GM19328 (cell line): ENCODE results near the gene SPG11.
"Not testable (repeated sequence)": the region's sequence is repeated elsewhere in the genome, so short reads cannot be mapped to it uniquely, and the experiment has no call there.

ENCODE experiments used
- ATAC-seq: cut with Tn5 transposase; IDR thresholded peaks from one replicate; pipeline ENCODE4 v1.9.1; 2021; ENCODE audit warnings: mild to moderate bottlenecking, moderate library complexity; ENCODE audit not compliant: unreplicated experiment

Gene SPG11

DNA sequence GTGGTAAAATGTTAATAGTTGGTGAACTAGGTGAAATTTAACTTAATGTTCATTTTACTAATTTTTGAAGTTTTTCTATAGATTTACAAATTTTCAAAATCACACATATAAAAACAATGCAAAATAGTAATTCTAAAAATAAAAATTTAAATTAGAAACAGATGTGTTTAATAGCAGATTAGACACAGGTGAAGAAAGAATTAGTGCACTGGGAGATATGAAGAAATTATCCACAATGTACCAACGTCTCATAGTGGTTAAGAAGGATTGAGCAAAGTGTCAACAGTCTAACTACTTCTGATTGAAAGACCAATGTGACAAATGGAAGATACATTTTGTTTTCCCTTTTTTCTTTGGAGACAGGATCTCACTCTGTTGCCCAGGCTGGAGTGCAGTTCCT lies 26.5 kb downstream of the SPG11 start:
- no peak for ATAC-seq

DNA sequence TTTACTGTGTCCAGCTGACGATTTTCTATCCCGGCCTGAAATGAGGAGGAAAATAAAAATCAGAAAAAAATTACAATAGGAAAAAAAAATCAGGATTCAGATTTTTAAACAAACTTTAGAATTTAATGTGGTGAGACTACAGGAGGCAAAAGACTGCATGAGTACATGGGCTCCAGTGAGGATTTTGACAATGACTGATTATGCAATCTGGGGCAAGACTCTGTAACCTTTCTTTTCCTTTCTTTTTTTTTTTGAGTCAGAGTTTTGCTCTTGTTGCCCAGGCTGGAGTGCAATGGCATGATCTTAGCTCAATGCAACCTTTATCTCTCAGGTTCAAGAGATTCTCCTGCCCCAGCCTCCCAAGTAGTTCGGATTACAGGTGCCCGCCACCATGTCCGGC lies 29.9 kb downstream of the SPG11 start:
- no peak for ATAC-seq

DNA sequence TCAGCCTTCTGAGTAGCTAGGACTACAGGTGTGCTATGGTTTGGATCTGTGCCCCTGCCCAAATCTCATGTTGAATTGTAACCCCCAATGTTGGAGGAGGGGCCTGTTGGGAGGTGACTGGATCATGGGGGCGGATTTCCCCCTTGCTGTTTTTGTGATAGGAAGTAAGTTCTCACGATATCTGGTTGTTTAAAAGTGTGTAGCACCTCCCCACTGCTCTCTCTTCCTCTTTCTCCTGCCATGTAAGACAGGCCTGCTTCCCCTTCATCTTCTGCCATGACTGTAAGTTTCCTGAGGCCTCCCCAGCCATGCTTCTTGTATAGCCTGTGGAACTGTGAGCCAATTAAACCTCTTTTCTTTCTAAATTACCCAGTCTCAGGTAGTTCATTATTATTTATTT lies 38.2 kb downstream of the SPG11 start:
- ATAC-seq = not testable (repeated sequence)

DNA sequence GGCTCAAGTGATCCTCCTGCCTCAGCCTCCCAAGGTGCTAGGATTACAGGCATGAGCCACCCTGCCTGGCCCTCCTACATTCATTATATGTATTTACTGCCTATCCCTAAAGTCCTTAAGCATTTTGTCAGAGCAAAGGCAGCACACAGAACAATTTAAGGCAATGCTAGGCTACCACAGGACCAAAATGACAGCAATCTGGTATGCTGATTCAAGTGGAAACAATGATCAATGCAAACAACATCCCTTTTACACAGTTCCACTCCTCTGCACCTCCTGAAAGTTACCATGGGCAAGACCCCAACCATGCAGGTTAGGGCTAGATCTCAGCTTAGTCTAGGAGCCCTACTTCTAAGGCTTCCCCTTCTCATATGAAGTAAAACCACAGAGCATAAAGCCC lies 40.3 kb downstream of the SPG11 start:
- no peak for ATAC-seq

DNA sequence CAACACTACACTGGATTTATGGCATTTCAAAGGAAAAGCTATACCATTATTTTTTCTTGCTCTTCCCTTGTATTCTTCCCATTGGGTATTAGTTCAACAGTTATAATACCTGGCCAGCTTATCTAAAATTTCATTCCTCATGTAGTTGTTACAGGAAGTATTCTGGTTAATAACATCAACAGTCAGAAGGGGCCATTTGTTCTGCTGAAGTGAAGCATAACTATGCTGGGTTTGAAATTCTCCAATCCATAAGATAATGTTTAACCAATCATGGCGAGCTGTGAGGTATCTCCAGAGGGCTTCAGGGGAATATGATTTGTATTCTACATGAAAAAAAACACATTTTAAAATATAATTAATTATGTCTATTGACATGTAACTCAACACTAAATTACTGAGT lies 43.4 kb downstream of the SPG11 start:
- no peak for ATAC-seq

DNA sequence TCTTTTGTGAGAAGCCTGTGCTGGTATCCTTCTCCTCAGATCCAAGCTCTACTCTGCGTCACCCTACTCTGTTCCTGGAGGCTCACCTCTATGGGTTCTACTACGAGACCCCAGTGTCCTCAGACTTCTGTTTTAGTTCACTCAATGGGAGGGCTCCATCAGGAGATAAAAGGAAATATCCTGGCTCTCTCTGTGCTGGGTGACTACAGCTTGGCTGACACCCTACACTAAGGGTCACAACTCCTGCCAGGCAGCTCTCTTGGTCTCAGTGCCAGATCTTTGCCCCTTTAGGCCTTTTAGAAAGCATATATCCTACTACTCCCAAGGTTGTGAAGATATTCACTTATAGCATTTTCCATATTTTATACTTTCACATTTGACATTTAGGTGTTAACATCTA lies 46.5 kb downstream of the SPG11 start:
- ATAC-seq = no peak

DNA sequence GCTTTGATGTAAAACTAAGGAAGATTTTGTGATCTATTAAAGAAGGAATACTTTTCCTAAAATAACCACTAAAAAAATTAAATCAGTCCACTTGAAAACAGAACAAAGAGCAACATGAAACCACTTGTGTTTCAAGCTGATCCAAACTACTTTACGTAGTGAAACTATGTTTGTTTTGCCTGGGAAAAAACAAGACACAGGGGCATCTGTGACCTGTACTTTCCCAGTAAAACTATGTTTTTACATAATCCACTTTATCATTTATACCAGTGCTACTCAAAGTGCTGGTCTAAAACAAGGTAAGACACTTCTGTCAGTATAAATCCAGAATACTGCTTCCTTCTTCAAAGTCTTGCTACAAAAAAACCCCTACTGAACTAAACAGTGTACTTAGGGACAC lies 56.7 kb downstream of the SPG11 start:
- ATAC-seq = no peak

DNA sequence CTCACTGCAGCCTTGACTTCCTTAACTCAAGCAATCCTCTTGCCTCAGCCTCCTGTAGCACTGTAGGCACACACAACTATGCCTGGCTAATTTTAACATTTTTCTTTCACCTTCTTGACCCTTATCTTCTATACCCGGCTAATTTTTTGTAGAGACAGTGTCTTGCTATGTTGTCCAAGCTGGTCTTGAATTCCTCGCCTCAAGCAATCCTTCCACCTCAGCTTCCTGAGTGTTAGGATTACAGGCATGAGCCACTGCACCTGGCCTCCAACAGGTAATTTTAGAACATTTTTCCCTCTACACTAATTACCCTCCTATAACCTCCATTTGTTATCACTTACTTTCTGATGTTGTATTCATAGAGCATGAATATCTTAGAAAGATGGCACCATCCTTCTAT lies 60.3 kb downstream of the SPG11 start:
- no peak for ATAC-seq

DNA sequence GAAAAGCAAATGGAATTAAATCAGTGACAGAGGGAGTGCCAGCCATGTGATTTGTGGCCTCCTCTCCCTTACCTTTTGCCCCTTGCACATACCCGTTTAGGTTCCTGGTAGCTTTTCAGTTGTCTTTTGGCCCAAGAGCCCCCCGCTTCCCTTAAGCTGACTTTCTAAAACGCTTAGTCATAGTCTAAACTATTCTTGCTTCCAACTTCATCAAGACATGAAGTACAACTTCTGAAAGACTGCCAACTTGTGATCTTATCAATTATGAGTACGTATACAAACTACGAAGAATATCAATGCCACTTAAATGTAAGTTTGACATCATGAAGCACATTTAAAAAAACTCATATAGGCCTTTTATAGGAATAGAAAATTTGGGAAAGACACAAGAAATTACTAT lies 64.6 kb downstream of the SPG11 start:
- no peak for ATAC-seq

DNA sequence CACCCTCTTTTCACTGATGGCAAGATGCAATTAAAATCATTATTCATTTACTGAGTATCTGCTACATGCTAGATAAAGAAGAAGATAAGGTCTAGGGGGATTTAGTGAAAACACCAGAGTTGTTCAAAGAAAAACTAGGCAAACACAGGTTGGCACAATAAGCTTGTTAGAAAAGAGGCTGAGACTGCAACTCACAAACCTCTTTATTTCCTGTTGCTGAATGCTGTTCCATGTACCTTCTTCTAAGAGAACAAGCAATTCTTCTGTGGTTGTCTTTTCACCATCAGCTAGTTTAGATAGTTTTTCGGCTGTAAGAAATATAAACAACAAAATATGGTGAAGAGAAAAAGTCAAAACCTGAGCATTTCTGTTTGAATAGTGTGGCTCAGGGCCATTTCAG lies 65.4 kb downstream of the SPG11 start:
- no peak for ATAC-seq

DNA sequence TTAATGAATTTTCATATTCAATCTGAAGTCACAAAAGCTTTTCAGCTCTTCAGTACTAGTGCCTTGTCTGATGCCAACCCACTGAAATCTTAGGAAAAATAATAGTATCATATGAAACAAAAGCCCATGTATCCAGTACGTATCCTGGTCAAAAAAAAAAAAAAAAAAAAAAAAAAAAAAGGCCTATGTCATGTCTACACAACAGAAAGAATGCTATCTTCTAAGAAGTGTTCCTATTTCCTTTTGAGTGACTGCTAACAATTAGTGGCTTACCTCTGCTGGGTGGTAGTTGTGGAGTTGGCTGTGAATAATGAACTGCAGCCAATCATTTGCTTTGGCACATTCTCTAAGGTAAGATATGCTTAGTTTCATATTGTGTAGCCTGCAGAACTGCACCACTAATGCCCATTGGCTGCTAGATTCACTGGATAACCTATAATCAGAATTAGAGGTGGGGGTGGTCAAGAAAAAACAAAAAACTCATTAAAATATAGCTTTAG lies 66.9 kb downstream of the SPG11 start:
- ATAC-seq = no peak

DNA sequence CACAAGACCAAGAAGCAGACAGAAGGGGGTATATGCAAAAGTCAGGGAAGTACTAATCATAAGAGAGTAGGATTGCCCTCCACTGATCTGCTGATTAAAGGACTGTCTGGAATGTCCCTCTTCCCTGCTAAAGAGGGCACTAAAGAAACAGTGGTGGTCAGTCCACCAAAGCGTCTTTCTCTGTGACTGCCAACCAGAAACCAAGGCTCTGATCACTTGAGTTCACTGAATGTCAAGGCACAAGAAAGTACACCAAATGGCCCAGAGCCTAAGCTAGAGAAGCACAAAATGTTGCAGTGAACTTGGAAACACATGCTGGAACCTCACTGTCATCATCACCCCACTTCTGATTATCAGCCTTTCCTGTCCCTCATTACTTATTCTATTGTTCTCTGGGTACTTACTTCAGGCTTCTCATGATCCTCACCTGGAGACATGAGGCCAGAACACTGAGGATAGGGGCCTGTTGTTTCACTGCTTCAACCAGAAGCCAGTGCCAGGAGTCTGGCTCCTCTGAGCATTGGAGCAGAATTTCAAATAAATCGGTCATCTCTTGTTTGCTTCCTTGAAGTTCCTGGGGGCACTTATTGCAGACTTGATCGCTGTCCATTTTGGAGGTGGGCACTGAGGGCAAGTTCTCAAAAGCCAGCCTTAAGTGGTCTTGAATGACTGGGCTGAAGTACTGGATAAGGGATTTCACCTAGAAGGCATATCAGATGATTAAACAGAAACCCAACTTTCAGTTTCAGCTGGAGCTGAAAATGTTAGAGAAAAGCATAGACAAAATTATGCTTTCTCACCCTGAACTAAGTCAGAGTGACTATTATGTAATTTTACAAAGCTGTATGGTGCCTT lies 67.6 kb downstream of the SPG11 start:
- ATAC-seq = no peak

DNA sequence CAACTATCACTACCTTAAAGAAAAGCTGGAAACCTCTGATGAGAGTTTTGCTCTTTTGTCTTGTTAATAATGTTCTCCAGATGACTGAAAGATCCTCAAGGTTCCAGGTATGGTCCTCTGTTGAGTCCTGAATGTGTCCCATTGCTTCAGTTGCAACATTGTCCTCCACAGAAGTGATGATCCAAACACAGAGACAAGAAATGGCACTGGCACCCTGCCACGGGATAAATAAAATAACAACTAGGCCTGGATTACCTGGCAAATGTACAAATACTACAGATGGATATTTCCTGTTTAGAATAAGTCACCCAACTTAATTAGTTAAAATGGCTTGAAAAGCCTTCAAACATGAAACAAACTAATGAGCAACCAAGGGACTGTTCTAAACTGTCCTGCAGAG lies 68.2 kb downstream of the SPG11 start:
- no peak for ATAC-seq

DNA sequence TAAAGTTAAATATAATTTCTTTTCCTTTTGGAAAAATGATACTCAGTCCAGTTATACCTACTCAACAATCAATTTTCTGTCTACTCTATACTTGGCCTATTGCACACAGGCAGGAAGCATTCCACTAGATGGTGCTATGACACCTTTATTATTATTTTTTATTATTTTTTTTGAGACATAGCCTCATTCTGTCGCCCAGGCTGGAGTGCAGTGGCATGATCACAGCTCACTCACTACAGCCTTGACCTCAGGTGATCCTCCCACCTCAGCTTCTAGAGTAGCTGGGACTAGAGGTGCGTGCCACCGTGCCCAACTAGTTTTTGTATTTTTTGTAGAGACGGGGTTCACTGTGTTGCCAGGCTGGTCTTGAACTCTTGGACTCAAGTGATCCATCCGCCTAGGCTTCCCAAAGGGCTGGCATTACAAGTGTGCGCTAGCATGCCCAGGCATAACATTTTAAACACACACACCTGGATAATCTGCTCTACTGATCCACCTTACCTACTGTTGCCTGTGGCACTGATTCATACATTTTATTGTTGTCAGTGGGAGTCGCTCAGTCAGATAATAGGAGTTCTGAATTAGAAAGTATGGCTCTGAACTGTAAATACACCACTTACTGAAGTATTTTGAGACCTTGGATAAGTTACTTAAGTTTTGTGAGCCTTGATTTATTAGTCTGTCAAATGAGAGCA lies 70.3 kb downstream of the SPG11 start:
- ATAC-seq = no peak

DNA sequence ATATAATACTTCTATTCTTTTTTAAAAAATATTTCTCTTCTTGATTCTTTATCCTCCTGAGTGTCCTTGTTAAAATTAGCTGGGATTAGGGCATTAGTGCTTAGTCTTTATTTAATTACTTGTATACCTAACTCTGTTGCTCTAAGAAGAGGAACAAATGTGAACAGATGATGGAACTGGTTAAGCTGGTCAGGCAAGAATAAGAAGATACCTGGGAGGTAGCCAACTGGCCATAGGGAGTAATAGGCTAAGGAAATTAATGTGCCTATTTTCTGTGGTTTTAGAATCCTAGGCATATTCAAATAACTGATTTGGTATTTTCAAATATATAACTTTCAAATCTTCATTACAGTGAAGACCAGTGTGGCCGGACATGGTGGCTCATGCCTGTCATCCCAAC lies 72.1 kb downstream of the SPG11 start:
- ATAC-seq = no peak

DNA sequence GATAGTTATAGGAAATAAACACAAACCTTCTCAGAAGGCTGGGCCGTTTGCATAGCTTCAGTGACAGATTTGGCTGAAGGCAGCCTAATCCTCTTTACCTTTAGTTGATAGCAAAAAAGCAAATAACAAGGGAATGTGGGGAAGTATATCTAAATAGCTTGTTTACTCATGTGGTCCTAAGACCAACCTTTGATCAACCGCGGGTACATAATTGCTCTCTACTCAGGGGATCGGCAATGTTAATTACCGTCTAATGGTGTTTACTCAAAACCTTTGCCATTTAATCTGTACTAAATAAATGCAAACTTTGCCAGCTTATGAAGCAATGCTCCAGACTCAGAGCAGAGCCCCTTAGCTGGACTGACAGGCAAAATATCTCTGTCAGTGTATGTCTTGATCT lies 74.9 kb downstream of the SPG11 start:
- no peak for ATAC-seq

DNA sequence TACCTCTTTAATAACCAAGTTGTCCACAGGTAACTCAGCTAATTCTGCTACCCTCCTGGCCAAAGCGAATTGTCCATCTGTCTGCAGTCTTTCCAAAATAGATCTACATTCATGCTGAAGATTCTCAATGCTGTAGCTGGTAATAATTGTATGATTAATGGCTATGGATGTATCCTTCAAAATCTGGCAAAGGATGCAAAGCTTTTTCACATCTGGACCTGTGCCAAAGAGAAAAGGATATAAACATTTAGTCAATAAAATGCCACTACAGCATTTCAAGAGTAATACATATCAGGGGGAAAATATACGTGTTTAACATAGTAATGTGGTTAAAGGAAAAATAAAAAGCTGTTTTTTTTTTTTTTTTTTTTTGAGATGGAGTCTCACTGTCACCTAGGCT lies 77.8 kb downstream of the SPG11 start:
- no peak for ATAC-seq

DNA sequence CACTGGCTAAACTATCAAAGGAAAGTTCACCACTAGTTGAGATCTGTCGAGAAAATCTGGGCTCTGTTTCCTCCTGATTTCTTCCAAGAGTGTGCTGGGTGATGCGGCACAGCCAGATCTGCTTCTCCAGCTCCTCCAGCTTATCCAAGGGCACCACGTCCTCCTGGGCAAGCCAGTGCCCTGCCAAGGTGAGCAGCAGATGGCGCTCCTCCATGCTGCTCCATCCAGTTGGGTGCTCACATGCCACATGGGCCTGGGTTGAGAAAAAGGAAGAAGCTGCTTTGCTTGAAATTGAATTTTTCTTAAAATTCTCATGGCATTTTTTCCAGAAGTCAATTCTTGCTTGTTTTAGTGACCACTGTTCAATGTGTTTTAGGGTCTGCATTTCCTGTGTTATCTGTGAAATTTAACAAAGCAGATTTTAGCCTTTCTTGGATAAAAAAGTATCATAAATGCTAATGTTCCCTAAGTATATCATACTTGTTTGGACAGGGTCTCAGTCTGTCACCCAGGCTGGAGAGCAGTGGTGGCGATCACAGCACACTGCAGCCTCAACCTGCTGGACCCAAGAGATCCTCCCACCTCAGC lies 79.2 kb downstream of the SPG11 start:
- ATAC-seq = no peak

DNA sequence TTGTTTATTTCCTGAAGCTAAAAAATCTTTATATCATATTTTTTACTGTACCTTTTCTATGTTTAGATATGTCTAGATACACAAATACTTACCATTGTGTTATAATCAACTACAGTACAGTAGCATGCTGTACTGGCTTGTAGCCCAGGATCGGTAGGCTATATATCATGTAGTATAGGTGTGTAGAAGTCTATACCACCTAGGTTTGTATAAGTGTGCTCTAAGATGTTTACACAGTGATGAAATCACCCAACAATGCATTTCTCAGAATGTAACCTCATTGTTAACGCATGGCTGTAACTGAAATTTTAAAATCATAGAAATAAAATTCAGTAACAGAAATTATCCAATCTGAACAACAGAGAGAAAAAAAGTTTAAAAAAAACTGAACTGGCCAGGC lies 83.4 kb downstream of the SPG11 start:
- no peak for ATAC-seq

DNA sequence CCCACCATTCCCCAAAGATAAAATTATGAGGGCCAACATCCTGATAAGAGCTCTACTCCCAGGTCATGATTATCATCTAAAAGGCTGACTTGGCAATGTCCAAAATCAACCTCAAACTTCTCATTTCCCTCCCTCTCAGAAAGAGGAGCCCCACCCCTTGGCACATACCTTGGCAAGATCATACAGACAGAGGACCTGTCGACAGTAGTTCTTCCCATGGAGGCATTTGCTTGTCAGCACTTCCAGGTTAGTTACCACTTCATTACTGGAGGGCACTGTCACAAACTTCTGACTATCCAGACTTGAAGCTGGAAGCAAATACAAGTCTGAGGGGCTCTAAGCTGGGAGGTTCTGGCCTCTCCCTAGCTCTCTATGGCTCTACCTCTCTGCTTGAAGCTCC lies 88.7 kb downstream of the SPG11 start:
- ATAC-seq = no peak

DNA sequence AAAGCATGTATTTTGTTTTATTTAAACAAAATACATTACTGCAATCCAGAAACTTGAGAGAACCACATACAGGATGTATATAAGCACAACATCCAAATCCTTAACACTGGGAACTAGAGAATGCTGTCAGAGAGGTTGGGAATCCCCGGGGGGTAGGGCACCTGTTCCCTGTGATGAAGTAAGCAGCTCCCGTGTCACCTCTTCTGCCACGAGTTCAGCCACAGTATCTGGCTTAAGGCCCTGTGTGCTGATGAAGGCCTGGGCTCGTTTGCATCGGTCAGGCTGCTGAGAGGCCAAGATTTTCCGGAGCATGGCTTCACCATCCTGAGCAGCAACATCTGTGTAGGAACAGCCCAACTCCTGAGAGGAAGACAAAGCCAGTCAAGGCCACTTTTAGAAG lies 90.1 kb downstream of the SPG11 start:
- no peak for ATAC-seq

DNA sequence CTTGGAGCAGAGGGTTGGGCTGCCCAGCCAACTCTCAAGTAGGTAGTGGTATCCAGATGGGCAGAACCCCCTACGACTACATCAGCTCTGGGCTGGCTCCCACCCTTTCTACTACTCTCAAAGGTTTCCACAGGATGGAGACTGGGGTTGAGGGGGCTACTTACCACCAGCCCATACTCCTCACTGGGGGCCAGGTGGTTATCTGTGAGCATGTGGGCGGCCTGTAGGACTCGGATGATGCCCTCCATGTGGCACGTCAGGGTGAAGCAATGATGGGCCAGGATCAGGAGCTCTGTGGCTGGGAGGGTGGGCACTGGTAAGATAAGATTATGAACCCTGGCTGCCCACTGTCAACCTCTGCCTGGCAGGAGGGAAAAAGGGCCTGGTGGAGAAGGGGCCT lies 93.1 kb downstream of the SPG11 start:
- ATAC-seq = no peak
